PC-3 (cell line): ENCODE results near the gene CREG2. TPM values are rescaled to one million over a fixed set of nuclear protein-coding genes. Genes with fewer than 3 reads are reported as not detected.

ENCODE experiments used
- ATAC-seq: fragments of 200-7000 bp; cut with Tn5 transposase; 2 replicates; pipeline ENCODE4 v1.9.1; 2020; ENCODE audit warnings: mild to moderate bottlenecking, moderate library complexity
- BruUV-seq: library from RNA; stranded (reverse); fragments of 400-500 nt; replicated peaks from 2 replicates; lab custom pipeline; 2021; lab: Mats Ljungman, UMichigan
- CTCF ChIA-PET: fragments of 300-600 bp; sonication (Branson Sonifier 250); formaldehyde crosslinking; loops from one replicate; lab custom pipeline; 2022; ENCODE audit warnings: antibody characterized with exemption; lab: Charles Lee
- POLR2A ChIA-PET: fragments of 300-600 bp; sonication (Branson Sonifier 250); formaldehyde crosslinking; loops from one replicate; lab custom pipeline; 2022; ENCODE audit warnings: antibody characterized with exemption; ENCODE audit not compliant: unreplicated experiment; lab: Charles Lee
- DNase-seq: peaks from one replicate; pipeline ENCODE4 v3.0.0-alpha.2; 2015
- H2AFZ ChIP-seq: fragments of 300-600 bp; sonication (generic); 2 replicates; pipeline ENCODE4 v1.6.0; 2016; ENCODE audit warnings: antibody characterized with exemption, low read length
- H3F3A ChIP-seq: fragments of 300-600 bp; sonication (generic); one replicate; pipeline ENCODE4 v1.6.0; 2017; ENCODE audit warnings: antibody characterized with exemption, low read length, control low read depth, mild to moderate bottlenecking; ENCODE audit not compliant: unreplicated experiment
- H3K27ac ChIP-seq: fragments of 300-600 bp; sonication (generic); 2 replicates; pipeline ENCODE4 v1.5.1; 2016; ENCODE audit warnings: mild to moderate bottlenecking, low read length
- H3K27me3 ChIP-seq: fragments of 300-600 bp; sonication (generic); 2 replicates; pipeline ENCODE4 v1.6.1; 2016; ENCODE audit warnings: low read length, mixed read lengths
- H3K36me3 ChIP-seq: fragments of 300-600 bp; sonication (generic); 2 replicates; pipeline ENCODE4 v1.6.1; 2016; ENCODE audit warnings: low read depth, mixed run types, low read length, mixed read lengths
- H3K4me1 ChIP-seq: fragments of 300-600 bp; sonication (generic); 2 replicates; pipeline ENCODE4 v1.5.1; 2016; ENCODE audit warnings: low read length; ENCODE audit not compliant: insufficient read depth
- H3K4me2 ChIP-seq: fragments of 300-600 bp; sonication (generic); 2 replicates; pipeline ENCODE4 v1.6.0; 2016; ENCODE audit warnings: low read length
- H3K4me3 ChIP-seq: fragments of 300-600 bp; sonication (generic); 2 replicates; pipeline ENCODE4 v1.5.1; 2016; ENCODE audit warnings: mild to moderate bottlenecking, low read length, mixed read lengths
- H3K79me2 ChIP-seq: fragments of 300-600 bp; sonication (generic); 2 replicates; pipeline ENCODE4 v1.6.1; 2017; ENCODE audit warnings: low read length, mixed read lengths
- H3K9ac ChIP-seq: fragments of 300-600 bp; sonication (generic); 2 replicates; pipeline ENCODE4 v1.6.0; 2016; ENCODE audit warnings: mild to moderate bottlenecking, low read length
- H3K9me2 ChIP-seq: fragments of 300-600 bp; sonication (generic); replicated peaks from 2 replicates; pipeline ENCODE4 v1.6.1; 2016; ENCODE audit warnings: mixed run types, low read length, mixed read lengths
- H3K9me3 ChIP-seq: fragments of 300-600 bp; sonication (generic); 2 replicates; pipeline ENCODE4 v1.6.1; 2016; ENCODE audit warnings: low read length, mixed read lengths
- H4K20me1 ChIP-seq: fragments of 300-600 bp; sonication (generic); 2 replicates; pipeline ENCODE4 v1.6.1; 2016; ENCODE audit warnings: low read length, mixed read lengths
- EZH2 ChIP-seq: fragments of 300-600 bp; sonication (generic); IDR thresholded peaks from one replicate; pipeline ENCODE4 v1.6.1; 2017; ENCODE audit warnings: antibody characterized with exemption, mild to moderate bottlenecking, low read length; ENCODE audit not compliant: unreplicated experiment
- EZH2phosphoT487 ChIP-seq: fragments of 300-600 bp; sonication (generic); IDR thresholded peaks from 2 replicates; pipeline ENCODE4 v1.6.1; 2018; ENCODE audit warnings: mild to moderate bottlenecking, antibody characterized with exemption, low read length, borderline replicate concordance
- intact Hi-C: fragments of 100-400 bp; cut with micrococcal nuclease; formaldehyde crosslinking; loops from 2 replicates; pipeline ENCODE4 v1.9.0; 2023
- total RNA-seq: library from RNA; depleted of rRNA; stranded (reverse); fragments of >200 nt; gene quantifications from 2 replicates; pipeline ENCODE4 v1.2.3, GENCODE V29; 2014
- TF ChIP-seq, protein P1 (sequence below): fragments of 300-600 bp; sonication (generic); conservative IDR thresholded peaks from 2 replicates; pipeline ENCODE4 v1.5.1; 2017; ENCODE audit warnings: antibody characterized with exemption, low read depth, mild to moderate bottlenecking, low read length

Gene CREG2
- total RNA-seq, 1 experiment from 2014 or later: 40.0 TPM

DNA sequence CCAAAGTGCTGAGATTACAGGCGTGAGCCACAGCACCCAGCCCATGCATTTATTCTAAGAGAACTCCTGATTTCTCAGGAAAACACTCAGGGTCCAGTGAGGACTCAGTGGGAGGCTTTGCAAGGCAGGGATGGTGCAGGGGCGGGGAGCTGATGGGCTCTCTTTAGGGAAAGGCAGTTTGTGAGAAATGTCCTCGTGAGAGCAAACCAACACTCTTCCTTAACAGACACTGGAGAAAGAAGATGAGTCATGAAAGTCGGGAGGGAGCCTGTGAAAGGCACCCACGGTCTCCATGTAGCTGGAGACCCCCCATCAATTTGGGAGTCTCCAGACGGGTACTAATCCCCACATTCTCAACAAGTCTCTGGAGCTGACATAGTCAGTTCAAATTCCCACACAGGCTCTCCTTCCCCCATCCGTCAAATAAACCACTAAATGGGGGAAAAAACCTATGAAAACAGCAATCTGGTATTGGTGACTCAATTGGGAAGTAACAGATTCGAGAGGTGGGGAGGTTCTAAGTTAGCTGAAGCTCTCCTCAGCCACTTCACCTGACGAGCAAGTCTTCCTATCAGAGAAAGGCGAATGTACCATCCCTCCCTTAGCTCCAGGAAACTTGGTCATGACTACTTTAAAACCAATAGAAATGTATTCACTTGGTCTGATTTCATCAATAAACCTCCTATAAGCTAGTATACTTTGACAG is 11.0 kb upstream of the CREG2 start:
- TF ChIP-seq EZH2phosphoT487 (no peak), EZH2 (no peak)
- TF ChIP-seq, protein P1, sequence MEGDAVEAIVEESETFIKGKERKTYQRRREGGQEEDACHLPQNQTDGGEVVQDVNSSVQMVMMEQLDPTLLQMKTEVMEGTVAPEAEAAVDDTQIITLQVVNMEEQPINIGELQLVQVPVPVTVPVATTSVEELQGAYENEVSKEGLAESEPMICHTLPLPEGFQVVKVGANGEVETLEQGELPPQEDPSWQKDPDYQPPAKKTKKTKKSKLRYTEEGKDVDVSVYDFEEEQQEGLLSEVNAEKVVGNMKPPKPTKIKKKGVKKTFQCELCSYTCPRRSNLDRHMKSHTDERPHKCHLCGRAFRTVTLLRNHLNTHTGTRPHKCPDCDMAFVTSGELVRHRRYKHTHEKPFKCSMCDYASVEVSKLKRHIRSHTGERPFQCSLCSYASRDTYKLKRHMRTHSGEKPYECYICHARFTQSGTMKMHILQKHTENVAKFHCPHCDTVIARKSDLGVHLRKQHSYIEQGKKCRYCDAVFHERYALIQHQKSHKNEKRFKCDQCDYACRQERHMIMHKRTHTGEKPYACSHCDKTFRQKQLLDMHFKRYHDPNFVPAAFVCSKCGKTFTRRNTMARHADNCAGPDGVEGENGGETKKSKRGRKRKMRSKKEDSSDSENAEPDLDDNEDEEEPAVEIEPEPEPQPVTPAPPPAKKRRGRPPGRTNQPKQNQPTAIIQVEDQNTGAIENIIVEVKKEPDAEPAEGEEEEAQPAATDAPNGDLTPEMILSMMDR: no peak
- H3K9me2 ChIP-seq: no peaks in the 10 kb centered on the region
- H3K4me2 ChIP-seq: no peak overlapping the region
- CTCF ChIA-PET: no interaction called here
- POLR2A ChIA-PET: no interaction called here
- peaks cover 9% of the 10 kb centered on the region for H3F3A ChIP-seq
- H3K4me1 ChIP-seq: peaks cover 54% of the 10 kb centered on the region
- peak overlapping the region; percentile 9 for H3K27ac ChIP-seq
- peaks cover 5% of the 10 kb centered on the region; the same call in 1 of the 2 replicates for H3K36me3 ChIP-seq
- no peak overlapping the region for H2AFZ ChIP-seq
- peaks cover 11% of the 10 kb centered on the region for H3K79me2 ChIP-seq
- intact Hi-C loops: no loop called here
- no peak overlapping the region for H3K9ac ChIP-seq
- DNase-seq: no peak
- ATAC-seq: no peak
- H3K9me3 ChIP-seq: no peaks in the 10 kb centered on the region
- no peaks in the 10 kb centered on the region for H3K27me3 ChIP-seq
- H3K4me3 ChIP-seq: no peak overlapping the region
- H4K20me1 ChIP-seq: no peaks in the 10 kb centered on the region
- BruUV-seq: no TSS peak

DNA sequence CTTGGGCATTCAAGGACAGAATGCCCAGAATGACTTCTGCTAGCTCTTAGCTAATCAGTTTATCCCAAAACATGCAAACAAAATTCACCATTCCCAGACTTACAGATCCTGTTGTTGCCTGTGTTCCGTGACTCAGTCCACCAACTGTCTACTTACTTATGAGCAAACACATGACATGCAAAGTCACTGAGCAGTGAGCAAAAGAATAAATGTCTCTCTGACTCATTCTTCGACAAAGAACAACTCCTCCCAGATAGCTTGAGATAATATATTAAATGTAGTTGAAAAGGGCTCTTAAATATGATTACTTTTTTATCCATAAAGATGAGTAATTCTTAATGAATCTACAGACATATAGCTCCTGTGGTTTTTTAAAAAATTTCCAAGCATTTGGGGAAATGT is 9.0 kb upstream of the CREG2 start:
- Histone ChIP-seq H3K27me3 (no peaks in the 10 kb centered on the region), H3K9me3 (no peaks in the 10 kb centered on the region), H3F3A (peaks cover 9% of the 10 kb centered on the region), H4K20me1 (no peaks in the 10 kb centered on the region), H3K4me2 (peak overlapping the region; percentile 83), H3K79me2 (peaks cover 11% of the 10 kb centered on the region), H2AFZ (peak overlapping the region; percentile 11; the same call in 1 of the 2 replicates), H3K4me1 (peaks cover 54% of the 10 kb centered on the region), H3K9me2 (no peaks in the 10 kb centered on the region), H3K4me3 (peak overlapping the region; percentile 44), H3K9ac (peak overlapping the region; percentile 88), H3K27ac (peak overlapping the region; percentile 96), H3K36me3 (peaks cover 8% of the 10 kb centered on the region; the same call in 1 of the 2 replicates)
- CTCF ChIA-PET: interaction anchor here (0.6 to 1.3 kb wide), 3 partner anchors 9 to 121 kb away, joined by 3 to 18 read pairs (median 3); partner anchors contain the start of gene CREG2
- POLR2A ChIA-PET: interaction anchor here (0.7 kb wide), 1 partner anchor 30 kb away, joined by 3 read pairs; no protein-coding TSS in a partner anchor
- DNase-seq: peak; percentile 96
- TF ChIP-seq EZH2phosphoT487 (no peak), EZH2 (no peak)
- TF ChIP-seq, protein P1: no peak
- intact Hi-C loops: no loop called here
- peak; percentile 87 for ATAC-seq
- BruUV-seq: no TSS peak
